Heart left ventricle (tissue), 16 donors: ENCODE results near the gene PADI2. TPM values are rescaled to one million over a fixed set of nuclear protein-coding genes. Genes with fewer than 3 reads are reported as not detected.

Experiments
- ATAC-seq, 4 donors: fragments of 200-7000 bp; cut with Tn5 transposase; one replicate each; pipeline ENCODE4 v1.9.1; 2020 to 2022; ENCODE audit warnings: moderate library complexity in 4 of 4, mild to moderate bottlenecking in 3 of 4, moderate number of reproducible peaks in 1 of 4
- DNase-seq, 5 donors: peaks; one replicate each; pipeline ENCODE4 v3.0.0-alpha.2; 2020
- H3K27ac ChIP-seq, 12 donors: fragments of 200-600 bp; sonication (generic) in 4 of 12; one replicate each; pipeline versions ENCODE4 v1.5.0 to v1.8.0; 2016 to 2022; ENCODE audit warnings: mild to moderate bottlenecking in 2 of 12
- H3K27me3 ChIP-seq, 9 donors: fragments of 200-600 bp; sonication (generic) in 2 of 9; one replicate each; pipeline versions ENCODE4 v1.5.1 to v1.8.0; 2016 to 2022; ENCODE audit warnings: mild to moderate bottlenecking in 3 of 9
- H3K36me3 ChIP-seq, 9 donors: fragments of 200-600 bp; sonication (generic) in 2 of 9; one replicate each; pipeline versions ENCODE4 v1.5.0 to v1.8.0; 2018 to 2022; ENCODE audit warnings: mild to moderate bottlenecking in 2 of 9
- H3K4me1 ChIP-seq, 12 donors: fragments of 200-600 bp; sonication (generic) in 4 of 12; one replicate each; pipeline versions ENCODE4 v1.5.0 to v1.8.0; 2016 to 2022; ENCODE audit warnings: mild to moderate bottlenecking in 3 of 12
- H3K4me3 ChIP-seq, 12 donors: fragments of 200-600 bp; sonication (generic) in 4 of 12; one replicate each; pipeline versions ENCODE4 v1.5.0 to v1.8.0; 2017 to 2022; ENCODE audit warnings: mild to moderate bottlenecking in 9 of 12, moderate library complexity in 4 of 12
- H3K9me3 ChIP-seq, 12 donors: fragments of 200-600 bp; sonication (generic) in 4 of 12; one replicate each; pipeline versions ENCODE4 v1.5.0 to v1.8.0; 2016 to 2022; ENCODE audit warnings: mild to moderate bottlenecking in 1 of 12
- POLR2A ChIP-seq, 2 donors: fragments of 450-650 bp; IDR thresholded peaks; one replicate each; pipeline ENCODE4 v1.6.1; 2017; ENCODE audit warnings: antibody characterized with exemption in 2 of 2, mild to moderate bottlenecking in 2 of 2, moderate library complexity in 2 of 2
- WGBS, 4 donors: extraction: QIAGEN DNeasy Blood & Tissue Kit in 2 of 4; methylation state at CpG; one replicate each; pipeline versions ENCODE4 v1.1.5 to v1.1.7; 2013 to 2018; 5-methylcytosine and 5-hydroxymethylcytosine counted together
- intact Hi-C, 10 donors: fragments of 100-400 bp; cut with DNase I; formaldehyde crosslinking; loops; one replicate each; pipeline versions ENCODE4 v1.11.1 to v1.14.2; 2022
- polyA plus RNA-seq, 2 donors: library from polyadenylated mRNA; stranded (reverse); fragments of 200-250 nt; gene quantifications; one replicate each; pipeline ENCODE4 v1.2.3, GENCODE V29; 2013
- total RNA-seq, 9 donors: library from RNA; depleted of rRNA in 2 of 9; stranded (reverse); fragments of >200 nt in 2 of 9; fragmentation: NEBNext Ultra II Directional in 3 of 9; extraction: Animal tissue kit (Norgen Biotek cat#: 25700) in 3 of 9; gene quantifications; one replicate each; pipeline versions ENCODE4 v1.1.0 to v1.2.4, GENCODE V29; 2016 to 2023
- TF ChIP-seq, protein P1 (sequence below), 12 donors: fragments of 200-600 bp; sonication (generic) in 4 of 12; IDR thresholded peaks; one replicate each; pipeline versions ENCODE4 v1.5.0 to v1.8.0; 2018 to 2022; ENCODE audit warnings: antibody characterized with exemption in 12 of 12, mild to moderate bottlenecking in 5 of 12
- donor health status: ischemic (EF 13 %, LVEDD 7.1; RV severe dilation, severe dysfunction).
- donor health status: healthy with polysubstance abuse.
- donor health status: DM: no; HTN: yes; CAD: no.
- donor health status: DM: no; HTN: no; CAD: no.
- donor health status: ischemic (EF 25% LVEDD 6.9; RV normal size, moderate dysfunction).
- donor health status: ischemic (EF 25% LVEDD 5.7; RV mildly dilated, moderate dysfunction).
- donor health status: healthy.
- donor health status: DM: yes; HTN: yes; CAD: no.
- donor health status: ischemic (EF 35%, LVEDD 5.7; RV mildly dilated, moderate dysfunction).
- donor health status: nonischemic (EF 11% LVEDD 7.7; RV severe dilation, severe dysfunction).
- donor health status: DM: yes; HTN: yes; CAD: no.
- donor health status: PGD.
- donor health status: ischemic (EF 29% LVEDD 5.4; RV normal size, mild dysfunction).
- donor health status: nonischemic (EF 23%, LVEDD 6.1; RV moderate dilation, normal function).

Gene PADI2
- total and polyA plus RNA-seq, 11 donors = 0.08 to 2.0 (median 0.49) TPM

- intact Hi-C loops = no loop called here
- DNase-seq (no peak), ATAC-seq (no peak)
- TF ChIP-seq POLR2A (IDR thresholded peaks at IDR 0.05) = no peak
- TF ChIP-seq, protein P1, sequence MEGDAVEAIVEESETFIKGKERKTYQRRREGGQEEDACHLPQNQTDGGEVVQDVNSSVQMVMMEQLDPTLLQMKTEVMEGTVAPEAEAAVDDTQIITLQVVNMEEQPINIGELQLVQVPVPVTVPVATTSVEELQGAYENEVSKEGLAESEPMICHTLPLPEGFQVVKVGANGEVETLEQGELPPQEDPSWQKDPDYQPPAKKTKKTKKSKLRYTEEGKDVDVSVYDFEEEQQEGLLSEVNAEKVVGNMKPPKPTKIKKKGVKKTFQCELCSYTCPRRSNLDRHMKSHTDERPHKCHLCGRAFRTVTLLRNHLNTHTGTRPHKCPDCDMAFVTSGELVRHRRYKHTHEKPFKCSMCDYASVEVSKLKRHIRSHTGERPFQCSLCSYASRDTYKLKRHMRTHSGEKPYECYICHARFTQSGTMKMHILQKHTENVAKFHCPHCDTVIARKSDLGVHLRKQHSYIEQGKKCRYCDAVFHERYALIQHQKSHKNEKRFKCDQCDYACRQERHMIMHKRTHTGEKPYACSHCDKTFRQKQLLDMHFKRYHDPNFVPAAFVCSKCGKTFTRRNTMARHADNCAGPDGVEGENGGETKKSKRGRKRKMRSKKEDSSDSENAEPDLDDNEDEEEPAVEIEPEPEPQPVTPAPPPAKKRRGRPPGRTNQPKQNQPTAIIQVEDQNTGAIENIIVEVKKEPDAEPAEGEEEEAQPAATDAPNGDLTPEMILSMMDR (IDR thresholded peaks at IDR 0.05) = peak in 1 of 12 donors; percentile 37
- no peaks in the 10 kb centered on the region for H3K36me3 ChIP-seq
- no peaks in the 10 kb centered on the region for H3K9me3 ChIP-seq
- WGBS, 4 donors = 66 to 75% (median 74%) methylated on average over 17 of the region's 17 CpGs
- H3K4me3 ChIP-seq = no peak overlapping the region
- no peak overlapping the region for H3K27ac ChIP-seq
- no peaks in the 10 kb centered on the region for H3K27me3 ChIP-seq
- no peaks in the 10 kb centered on the region for H3K4me1 ChIP-seq
Observed at GRCh38 chr1:17075470-17076255, 43.6 kb downstream of the PADI2 start.

DNA sequence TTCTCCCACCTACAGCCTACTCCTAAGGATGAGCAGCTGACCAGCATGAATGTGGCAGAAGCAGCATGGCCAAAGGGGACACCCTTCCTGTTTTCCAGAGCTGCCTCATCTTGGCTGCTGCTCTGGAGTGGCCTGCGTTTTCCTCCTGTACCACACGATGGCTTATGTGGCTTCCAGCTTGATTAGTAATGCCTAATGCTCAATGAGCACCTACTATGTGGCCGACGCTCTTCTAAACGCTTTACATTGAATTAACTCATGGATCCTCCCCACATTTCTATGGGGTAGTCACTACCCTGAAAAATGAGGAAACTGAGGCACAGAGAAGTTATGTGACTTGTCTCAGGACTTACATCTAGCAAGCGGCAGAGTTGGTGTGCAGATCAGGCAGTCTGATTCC lies 47.5 kb downstream of the PADI2 start:
- H3K4me1 ChIP-seq = no peaks in the 10 kb centered on the region
- no peak overlapping the region for H3K27ac ChIP-seq
- intact Hi-C loops = loop anchor here in 1 of 10 donors (2.0 kb wide), 1 partner anchor 17 kb away; no protein-coding TSS in a partner anchor
- WGBS, 4 donors = 68 to 86% (median 82%) methylated on average over 6 of the region's 6 CpGs
- no peaks in the 10 kb centered on the region for H3K27me3 ChIP-seq
- TF ChIP-seq, protein P1 (IDR thresholded peaks at IDR 0.05) = no peak
- no peak for TF ChIP-seq POLR2A (IDR thresholded peaks at IDR 0.05)
- DNase-seq (no peak), ATAC-seq (no peak)
- no peaks in the 10 kb centered on the region for H3K36me3 ChIP-seq
- H3K4me3 ChIP-seq = no peak overlapping the region
- H3K9me3 ChIP-seq = no peaks in the 10 kb centered on the region

DNA sequence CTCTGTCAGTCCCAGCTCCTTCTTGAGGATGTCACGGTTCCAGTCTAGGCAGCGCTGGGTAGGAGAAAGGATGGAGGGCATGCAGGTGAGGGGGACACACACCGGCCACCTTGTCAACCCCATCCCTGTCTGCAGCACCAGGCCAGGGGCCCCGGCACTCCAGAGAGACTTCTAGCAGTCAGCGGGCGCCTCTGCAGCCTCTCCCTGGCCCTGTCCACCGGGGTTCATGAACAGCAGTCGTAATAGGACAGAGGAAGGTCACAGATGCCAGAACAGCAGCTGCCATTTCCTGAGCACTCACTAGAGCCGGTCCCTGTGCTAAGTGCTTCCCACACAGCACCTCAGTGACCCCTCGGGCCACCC lies 49.1 kb downstream of the PADI2 start:
- DNase-seq = no peak
- no peaks in the 10 kb centered on the region for H3K4me1 ChIP-seq
- peaks cover 0 to 7% (median 1%) of the 10 kb centered on the region in 12 donors for H3K9me3 ChIP-seq
- intact Hi-C loops = no loop called here
- no peak overlapping the region for H3K27ac ChIP-seq
- H3K36me3 ChIP-seq = no peaks in the 10 kb centered on the region
- 52 to 54% (median 54%) methylated on average over 6 to 10 of the region's 10 CpGs for WGBS, 4 donors
- H3K27me3 ChIP-seq = no peaks in the 10 kb centered on the region
- peak in 1 of 4 donors; percentile 46 for ATAC-seq
- no peak for TF ChIP-seq POLR2A (IDR thresholded peaks at IDR 0.05)
- TF ChIP-seq, protein P1 (IDR thresholded peaks at IDR 0.05) = no peak
- no peak overlapping the region for H3K4me3 ChIP-seq

DNA sequence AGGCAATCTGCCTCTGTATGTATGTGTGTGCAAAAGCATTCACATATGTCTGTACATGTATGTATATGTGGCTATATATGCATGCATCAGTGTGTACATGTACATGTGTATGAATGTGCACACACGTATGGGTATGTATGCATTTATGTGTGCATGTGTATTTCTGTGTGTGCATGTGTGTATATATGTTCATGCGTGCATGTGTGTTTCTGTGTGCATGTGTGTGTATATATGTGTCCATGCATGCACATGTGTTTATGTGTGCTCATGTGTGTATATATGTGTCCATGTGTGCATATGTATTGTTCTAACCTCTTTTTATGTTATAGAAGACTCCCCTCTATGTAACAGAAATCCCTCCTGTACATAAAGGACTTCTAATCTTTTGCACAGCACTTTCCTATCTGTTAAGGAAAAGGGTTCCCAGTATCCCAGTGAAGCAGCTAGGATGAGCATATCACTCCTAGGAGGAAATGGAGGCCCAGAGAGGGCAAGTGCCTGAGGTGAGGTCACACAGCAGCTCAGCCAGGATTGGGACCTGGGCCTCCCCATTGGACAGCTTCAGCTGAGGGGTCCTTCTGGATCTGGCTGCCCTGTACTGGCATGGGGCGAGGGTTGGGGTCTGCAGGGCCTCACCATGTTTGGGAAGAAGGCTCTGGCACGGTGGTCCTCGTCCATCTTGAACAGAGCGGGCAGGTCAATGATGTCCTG lies 49.6 kb downstream of the PADI2 start:
- WGBS, 4 donors = 89 to 93% (median 92%) methylated on average over 5 to 6 of the region's 6 CpGs
- TF ChIP-seq, protein P1 (IDR thresholded peaks at IDR 0.05) = no peak
- no peak for TF ChIP-seq POLR2A (IDR thresholded peaks at IDR 0.05)
- H3K27ac ChIP-seq = no peak overlapping the region
- intact Hi-C loops = loop anchor here in 2 of 10 donors (10.0 kb wide), 1 partner anchor 55 kb away; no protein-coding TSS in a partner anchor
- H3K9me3 ChIP-seq = peaks cover 0 to 12% (median 4%) of the 10 kb centered on the region in 12 donors
- H3K4me1 ChIP-seq = no peaks in the 10 kb centered on the region
- no peak for ATAC-seq
- H3K27me3 ChIP-seq = no peaks in the 10 kb centered on the region
- H3K36me3 ChIP-seq = no peaks in the 10 kb centered on the region
- DNase-seq = no peak
- H3K4me3 ChIP-seq = no peak overlapping the region
